Measurements from ENCODE around the gene LY6G5C. TPM values are rescaled to one million over a fixed set of nuclear protein-coding genes. Genes with fewer than 3 reads are reported as not detected.

LY6G5C gene
- total RNA-seq, 4 donors from 2014 or later, result 1.0 to 4.4 (median 3.8) TPM; not detected in 1

DNA sequence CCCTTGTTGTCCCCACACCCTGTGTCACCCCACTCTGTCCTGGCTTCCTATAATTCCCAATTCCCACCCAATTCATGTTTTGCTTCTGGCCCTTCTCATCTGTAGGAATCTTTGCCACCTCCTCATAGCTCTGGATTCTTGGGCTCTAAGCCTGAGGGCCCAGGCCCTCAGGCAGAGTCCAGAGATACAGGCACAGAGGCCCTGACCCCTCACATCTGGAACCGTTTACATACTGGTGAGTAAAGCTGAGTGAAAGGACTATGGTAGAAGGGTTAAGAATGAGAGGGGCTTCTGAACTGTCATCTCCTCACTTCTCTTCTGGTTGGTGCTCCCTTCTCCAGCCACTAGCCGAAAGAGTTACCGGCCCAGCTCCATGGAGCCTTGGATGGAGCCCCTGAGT lies 46.7 kb downstream of the LY6G5C start:
- no peaks in the 10 kb centered on the region for H3K9me3 ChIP-seq
- no peaks in the 10 kb centered on the region for H3K27me3 ChIP-seq
- H3K4me3 ChIP-seq, result no peak overlapping the region
- H3K4me1 ChIP-seq, result no peaks in the 10 kb centered on the region
- TF ChIP-seq, protein P1, sequence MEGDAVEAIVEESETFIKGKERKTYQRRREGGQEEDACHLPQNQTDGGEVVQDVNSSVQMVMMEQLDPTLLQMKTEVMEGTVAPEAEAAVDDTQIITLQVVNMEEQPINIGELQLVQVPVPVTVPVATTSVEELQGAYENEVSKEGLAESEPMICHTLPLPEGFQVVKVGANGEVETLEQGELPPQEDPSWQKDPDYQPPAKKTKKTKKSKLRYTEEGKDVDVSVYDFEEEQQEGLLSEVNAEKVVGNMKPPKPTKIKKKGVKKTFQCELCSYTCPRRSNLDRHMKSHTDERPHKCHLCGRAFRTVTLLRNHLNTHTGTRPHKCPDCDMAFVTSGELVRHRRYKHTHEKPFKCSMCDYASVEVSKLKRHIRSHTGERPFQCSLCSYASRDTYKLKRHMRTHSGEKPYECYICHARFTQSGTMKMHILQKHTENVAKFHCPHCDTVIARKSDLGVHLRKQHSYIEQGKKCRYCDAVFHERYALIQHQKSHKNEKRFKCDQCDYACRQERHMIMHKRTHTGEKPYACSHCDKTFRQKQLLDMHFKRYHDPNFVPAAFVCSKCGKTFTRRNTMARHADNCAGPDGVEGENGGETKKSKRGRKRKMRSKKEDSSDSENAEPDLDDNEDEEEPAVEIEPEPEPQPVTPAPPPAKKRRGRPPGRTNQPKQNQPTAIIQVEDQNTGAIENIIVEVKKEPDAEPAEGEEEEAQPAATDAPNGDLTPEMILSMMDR (IDR thresholded peaks at IDR 0.05), result no peak
- TF ChIP-seq POLR2A (IDR thresholded peaks at IDR 0.05), result no peak
- H3K27ac ChIP-seq, result no peak overlapping the region
- intact Hi-C loops (cut with DNase I; ENCODE audit: low total_unique reads), result no loop called here
- no peaks in the 10 kb centered on the region for H3K36me3 ChIP-seq
- DNase-seq, result no peak

- intact Hi-C loops (cut with DNase I; ENCODE audit: low total_unique reads), result no loop called here
- H3K36me3 ChIP-seq, result no peaks in the 10 kb centered on the region
Measured at GRCh38 chr6:31633447-31633846, 47.4 kb downstream of the LY6G5C start.

DNA sequence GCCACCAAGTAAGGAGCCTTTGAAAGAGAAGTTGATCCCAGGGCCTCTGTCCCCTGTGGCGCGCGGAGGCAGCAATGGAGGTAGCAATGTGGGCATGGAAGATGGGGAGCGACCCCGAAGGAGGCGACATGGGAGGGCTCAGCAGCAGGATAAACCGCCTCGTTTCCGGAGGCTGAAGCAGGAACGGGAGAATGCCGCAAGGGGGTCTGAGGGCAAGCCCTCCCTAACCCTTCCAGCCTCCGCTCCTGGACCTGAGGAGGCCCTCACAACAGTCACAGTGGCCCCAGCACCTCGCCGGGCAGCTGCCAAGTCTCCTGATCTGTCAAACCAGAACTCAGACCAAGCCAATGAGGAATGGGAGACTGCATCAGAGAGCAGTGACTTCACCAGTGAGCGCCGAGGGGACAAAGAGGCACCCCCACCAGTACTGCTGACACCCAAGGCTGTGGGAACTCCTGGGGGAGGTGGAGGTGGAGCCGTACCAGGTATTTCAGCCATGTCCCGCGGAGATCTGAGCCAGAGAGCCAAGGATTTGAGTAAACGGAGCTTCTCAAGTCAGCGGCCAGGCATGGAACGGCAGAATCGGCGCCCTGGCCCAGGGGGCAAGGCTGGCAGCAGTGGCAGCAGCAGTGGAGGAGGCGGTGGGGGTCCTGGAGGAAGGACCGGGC lies 48.5 kb downstream of the LY6G5C start:
- TF ChIP-seq, protein P1 (IDR thresholded peaks at IDR 0.05), result no peak
- no peak for TF ChIP-seq POLR2A (IDR thresholded peaks at IDR 0.05)
- intact Hi-C loops (cut with DNase I; ENCODE audit: low total_unique reads), result no loop called here
- Histone ChIP-seq H3K4me1 (no peaks in the 10 kb centered on the region), H3K9me3 (no peaks in the 10 kb centered on the region), H3K36me3 (no peaks in the 10 kb centered on the region), H3K27ac (no peak overlapping the region), H3K27me3 (no peaks in the 10 kb centered on the region), H3K4me3 (no peak overlapping the region)
- no peak for DNase-seq

More at GRCh38 chr6:31633447-31633846, 47.4 kb downstream of the LY6G5C start:
- Histone ChIP-seq H3K27ac (no peak overlapping the region), H3K27me3 (no peaks in the 10 kb centered on the region), H3K4me1 (no peaks in the 10 kb centered on the region), H3K4me3 (no peak overlapping the region), H3K9me3 (no peaks in the 10 kb centered on the region)
- no peak for DNase-seq
- TF ChIP-seq, protein P1 (IDR thresholded peaks at IDR 0.05), result no peak
- TF ChIP-seq POLR2A (IDR thresholded peaks at IDR 0.05), result no peak

GRCh38 chr6:31631681-31632278 lies 49.1 kb downstream of the LY6G5C start:
- intact Hi-C loops (cut with DNase I; ENCODE audit: low total_unique reads), result no loop called here
- H3K27ac ChIP-seq, result no peak overlapping the region
- TF ChIP-seq POLR2A (IDR thresholded peaks at IDR 0.05), result no peak
- TF ChIP-seq, protein P1 (IDR thresholded peaks at IDR 0.05), result no peak
- no peak for DNase-seq
- no peaks in the 10 kb centered on the region for H3K36me3 ChIP-seq
- H3K4me1 ChIP-seq, result no peaks in the 10 kb centered on the region
- H3K27me3 ChIP-seq, result no peaks in the 10 kb centered on the region
- H3K4me3 ChIP-seq, result no peak overlapping the region
- H3K9me3 ChIP-seq, result no peaks in the 10 kb centered on the region

- DNase-seq, result no peak
- Histone ChIP-seq H3K4me3 (no peak overlapping the region), H3K36me3 (no peaks in the 10 kb centered on the region), H3K27ac (no peak overlapping the region), H3K9me3 (no peaks in the 10 kb centered on the region), H3K4me1 (no peaks in the 10 kb centered on the region), H3K27me3 (no peaks in the 10 kb centered on the region)
- intact Hi-C loops (cut with DNase I; ENCODE audit: low total_unique reads), result no loop called here
- TF ChIP-seq POLR2A (IDR thresholded peaks at IDR 0.05), result no peak
- TF ChIP-seq, protein P1 (IDR thresholded peaks at IDR 0.05), result no peak
Measured at GRCh38 chr6:31631209-31631608, 49.7 kb downstream of the LY6G5C start.
